Astrocyte (in vitro differentiated cells and primary cell): ENCODE results near the gene CYP2F1. TPM values are rescaled to one million over a fixed set of nuclear protein-coding genes. Genes with fewer than 3 reads are reported as not detected.
"Not testable (repeated sequence)": the region's sequence is repeated elsewhere in the genome, so short reads cannot be mapped to it uniquely, and the experiment has no call there.

ENCODE experiments used
- DNase-seq: peaks from one replicate; pipeline ENCODE4 v3.0.0-alpha.2; 2010; ENCODE audit warnings: low read depth
- FAIRE-seq: peaks from 2 replicates; lab custom pipeline; 2011; peaks lifted over from hg19 to GRCh38; lab: Jason Lieb, UNC
- H2AFZ ChIP-seq: 2 replicates; pipeline ENCODE4 v1.6.0; 2012; ENCODE audit warnings: low read depth, low read length, inconsistent platforms
- H3K27ac ChIP-seq: 2 replicates; pipeline ENCODE4 v1.5.1; 2011; ENCODE audit warnings: low read depth, low read length, inconsistent platforms
- H3K27me3 ChIP-seq: 2 replicates; pipeline ENCODE4 v1.6.0; 2011; ENCODE audit warnings: low read length, inconsistent platforms; ENCODE audit not compliant: insufficient read depth
- H3K36me3 ChIP-seq: 2 replicates; pipeline ENCODE4 v1.5.1; 2011; ENCODE audit warnings: low read length, inconsistent platforms; ENCODE audit not compliant: insufficient read depth
- H3K4me1 ChIP-seq: 2 replicates; pipeline ENCODE4 v1.5.1; 2011; ENCODE audit warnings: low read length, inconsistent platforms; ENCODE audit not compliant: insufficient read depth
- H3K4me2 ChIP-seq: 2 replicates; pipeline ENCODE4 v1.6.0; 2012; ENCODE audit warnings: low read length, inconsistent platforms
- H3K4me3 ChIP-seq: 2 replicates; pipeline ENCODE4 v1.5.1; 2011; ENCODE audit warnings: low read depth, mild to moderate bottlenecking, low read length, inconsistent platforms; ENCODE audit not compliant: insufficient read depth
- H3K79me2 ChIP-seq: 2 replicates; pipeline ENCODE4 v1.6.0; 2012; ENCODE audit warnings: mild to moderate bottlenecking, low read length, inconsistent platforms; ENCODE audit not compliant: insufficient read depth
- H3K9ac ChIP-seq: 2 replicates; pipeline ENCODE4 v1.6.0; 2012; ENCODE audit warnings: mild to moderate bottlenecking, low read length, inconsistent platforms
- H3K9me3 ChIP-seq: 2 replicates; pipeline ENCODE4 v1.5.1; 2012; ENCODE audit warnings: low read depth, mild to moderate bottlenecking, low read length, inconsistent platforms; ENCODE audit not compliant: insufficient read depth
- H4K20me1 ChIP-seq: 2 replicates; pipeline ENCODE4 v1.6.0; 2012; ENCODE audit warnings: low read length, inconsistent platforms; ENCODE audit not compliant: insufficient read depth
- H3K27ac Mint-ChIP-seq: one replicate; pipeline ENCODE4 v1.8.0; 2021; ENCODE audit warnings: mild to moderate bottlenecking, mixed read lengths; ENCODE audit not compliant: unreplicated experiment
- H3K27me3 Mint-ChIP-seq: one replicate; pipeline ENCODE4 v1.8.0; 2021; ENCODE audit warnings: low read depth, mixed read lengths; ENCODE audit not compliant: unreplicated experiment
- H3K36me3 Mint-ChIP-seq: one replicate; pipeline ENCODE4 v1.8.0; 2021; ENCODE audit warnings: low read depth, mixed read lengths; ENCODE audit not compliant: unreplicated experiment
- H3K4me1 Mint-ChIP-seq: one replicate; pipeline ENCODE4 v1.8.0; 2021; ENCODE audit warnings: low read depth, mixed read lengths; ENCODE audit not compliant: unreplicated experiment
- H3K4me3 Mint-ChIP-seq: one replicate; pipeline ENCODE4 v1.8.0; 2021; ENCODE audit warnings: mild to moderate bottlenecking, moderate library complexity, mixed read lengths; ENCODE audit not compliant: unreplicated experiment
- H3K9me3 Mint-ChIP-seq: one replicate; pipeline ENCODE4 v1.8.0; 2021; ENCODE audit warnings: mild to moderate bottlenecking, mixed read lengths; ENCODE audit not compliant: unreplicated experiment
- EZH2 ChIP-seq: IDR thresholded peaks from 2 replicates; pipeline ENCODE4 v1.6.1; 2012; ENCODE audit warnings: mild to moderate bottlenecking, low read length, inconsistent platforms; ENCODE audit not compliant: insufficient read depth
- total RNA-seq: library from RNA; stranded (reverse); gene quantifications from 2 replicates; pipeline ENCODE4 v1.2.1, GENCODE V29; 2021
- TF ChIP-seq, protein P1 (sequence below): IDR thresholded peaks from 2 replicates; pipeline ENCODE4 v1.5.1; 2011; ENCODE audit warnings: low read depth, mild to moderate bottlenecking, inconsistent platforms, low read length, moderate library complexity; ENCODE audit not compliant: insufficient read depth

The CYP2F1 gene
- total RNA-seq, 1 donor from 2014 or later: not detected

GRCh38 chr19:41112728-41113290 is 1.4 kb upstream of the CYP2F1 start:
- Histone ChIP-seq H3K27ac (no peak overlapping the region), H4K20me1 (no peaks in the 10 kb centered on the region), H3K4me3 (no peak overlapping the region), H3K4me2 (no peak overlapping the region), H3K27me3 (no peaks in the 10 kb centered on the region), H3K36me3 (no peaks in the 10 kb centered on the region), H2AFZ (no peak overlapping the region), H3K9me3 (no peaks in the 10 kb centered on the region), H3K79me2 (no peaks in the 10 kb centered on the region), H3K4me1 (no peaks in the 10 kb centered on the region), H3K9ac (no peak overlapping the region)
- peaks cover 39% of the 10 kb centered on the region for H3K27me3 Mint-ChIP-seq
- H3K4me3 Mint-ChIP-seq: no peak overlapping the region
- FAIRE-seq (no peak), DNase-seq (no peak)
- TF ChIP-seq, protein P1, sequence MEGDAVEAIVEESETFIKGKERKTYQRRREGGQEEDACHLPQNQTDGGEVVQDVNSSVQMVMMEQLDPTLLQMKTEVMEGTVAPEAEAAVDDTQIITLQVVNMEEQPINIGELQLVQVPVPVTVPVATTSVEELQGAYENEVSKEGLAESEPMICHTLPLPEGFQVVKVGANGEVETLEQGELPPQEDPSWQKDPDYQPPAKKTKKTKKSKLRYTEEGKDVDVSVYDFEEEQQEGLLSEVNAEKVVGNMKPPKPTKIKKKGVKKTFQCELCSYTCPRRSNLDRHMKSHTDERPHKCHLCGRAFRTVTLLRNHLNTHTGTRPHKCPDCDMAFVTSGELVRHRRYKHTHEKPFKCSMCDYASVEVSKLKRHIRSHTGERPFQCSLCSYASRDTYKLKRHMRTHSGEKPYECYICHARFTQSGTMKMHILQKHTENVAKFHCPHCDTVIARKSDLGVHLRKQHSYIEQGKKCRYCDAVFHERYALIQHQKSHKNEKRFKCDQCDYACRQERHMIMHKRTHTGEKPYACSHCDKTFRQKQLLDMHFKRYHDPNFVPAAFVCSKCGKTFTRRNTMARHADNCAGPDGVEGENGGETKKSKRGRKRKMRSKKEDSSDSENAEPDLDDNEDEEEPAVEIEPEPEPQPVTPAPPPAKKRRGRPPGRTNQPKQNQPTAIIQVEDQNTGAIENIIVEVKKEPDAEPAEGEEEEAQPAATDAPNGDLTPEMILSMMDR: no peak
- TF ChIP-seq EZH2: no peak
- H3K9me3 Mint-ChIP-seq: peaks cover 9% of the 10 kb centered on the region
- H3K27ac Mint-ChIP-seq: no peak overlapping the region
- H3K4me1 Mint-ChIP-seq: no peaks in the 10 kb centered on the region
- peaks cover 1% of the 10 kb centered on the region for H3K36me3 Mint-ChIP-seq

GRCh38 chr19:41116261-41116660 is 2.0 kb downstream of the CYP2F1 start:
- Histone ChIP-seq H3K9ac (no peak overlapping the region), H3K9me3 (no peaks in the 10 kb centered on the region), H3K36me3 (no peaks in the 10 kb centered on the region), H3K4me1 (no peaks in the 10 kb centered on the region), H2AFZ (no peak overlapping the region), H4K20me1 (no peaks in the 10 kb centered on the region), H3K27me3 (no peaks in the 10 kb centered on the region), H3K4me3 (no peak overlapping the region), H3K79me2 (no peaks in the 10 kb centered on the region), H3K4me2 (no peak overlapping the region), H3K27ac (no peak overlapping the region)
- TF ChIP-seq, protein P1: no peak
- TF ChIP-seq EZH2: no peak
- H3K4me1 Mint-ChIP-seq: no peaks in the 10 kb centered on the region
- peaks cover 4% of the 10 kb centered on the region for H3K36me3 Mint-ChIP-seq
- DNase-seq (no peak), FAIRE-seq (no peak)
- peaks cover 44% of the 10 kb centered on the region for H3K27me3 Mint-ChIP-seq
- no peak overlapping the region for H3K4me3 Mint-ChIP-seq
- H3K9me3 Mint-ChIP-seq: peaks cover 9% of the 10 kb centered on the region
- H3K27ac Mint-ChIP-seq: no peak overlapping the region

DNA sequence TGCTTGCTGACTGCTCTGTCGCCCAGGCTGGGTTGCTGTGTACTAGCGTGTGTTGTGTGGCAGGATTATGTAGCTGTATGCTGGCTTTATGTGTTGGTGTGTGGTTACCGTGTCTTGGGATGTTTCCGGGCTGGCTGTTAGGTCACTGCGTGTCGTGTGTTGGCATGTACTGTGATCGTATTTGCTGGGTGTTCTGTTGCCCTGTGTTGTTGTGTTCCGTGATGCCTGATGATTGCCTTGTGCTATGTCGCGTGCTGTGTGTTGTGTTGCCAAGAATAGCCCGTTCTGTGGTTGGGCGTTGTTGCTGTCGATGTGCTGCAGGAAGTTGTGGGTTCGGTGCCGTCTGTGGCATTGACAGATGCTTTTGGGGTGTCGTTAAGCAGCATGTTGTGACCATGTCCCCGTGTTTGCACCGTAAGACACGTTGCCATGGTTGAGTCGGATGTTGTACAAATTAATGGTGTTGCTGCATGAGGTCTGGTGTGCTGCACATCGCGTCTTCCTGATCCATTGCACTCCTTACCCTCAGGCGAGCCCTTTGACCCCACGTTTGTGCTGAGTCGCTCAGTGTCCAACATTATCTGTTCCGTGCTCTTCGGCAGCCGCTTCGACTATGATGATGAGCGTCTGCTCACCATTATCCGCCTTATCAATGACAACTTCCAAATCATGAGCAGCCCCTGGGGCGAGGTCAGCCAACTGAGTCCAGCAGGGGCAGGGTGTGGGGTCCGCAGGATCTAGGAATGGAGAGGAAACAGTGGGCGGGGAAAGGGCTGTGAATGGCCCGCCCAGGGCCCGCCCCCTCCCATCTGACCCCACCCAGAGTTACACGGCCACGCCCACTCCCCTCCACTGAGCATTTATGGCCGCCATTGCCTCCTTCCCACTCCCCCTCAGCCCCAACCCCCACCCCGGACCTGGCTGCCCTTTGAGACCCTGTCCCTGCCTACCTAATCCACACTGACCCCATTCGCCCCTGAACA is 7.0 kb downstream of the CYP2F1 start:
- not testable (repeated sequence) for H3K9me3 ChIP-seq, H3K4me2 ChIP-seq, H3K4me3 ChIP-seq, H3K4me1 ChIP-seq, H3K36me3 Mint-ChIP-seq, H2AFZ ChIP-seq, H3K27ac ChIP-seq, DNase-seq, H3K4me1 Mint-ChIP-seq, FAIRE-seq, H3K4me3 Mint-ChIP-seq, H3K9ac ChIP-seq, H3K36me3 ChIP-seq, H4K20me1 ChIP-seq, H3K79me2 ChIP-seq, H3K9me3 Mint-ChIP-seq, H3K27ac Mint-ChIP-seq, H3K27me3 ChIP-seq
- H3K27me3 Mint-ChIP-seq: peaks cover 22% of the 10 kb centered on the region

DNA sequence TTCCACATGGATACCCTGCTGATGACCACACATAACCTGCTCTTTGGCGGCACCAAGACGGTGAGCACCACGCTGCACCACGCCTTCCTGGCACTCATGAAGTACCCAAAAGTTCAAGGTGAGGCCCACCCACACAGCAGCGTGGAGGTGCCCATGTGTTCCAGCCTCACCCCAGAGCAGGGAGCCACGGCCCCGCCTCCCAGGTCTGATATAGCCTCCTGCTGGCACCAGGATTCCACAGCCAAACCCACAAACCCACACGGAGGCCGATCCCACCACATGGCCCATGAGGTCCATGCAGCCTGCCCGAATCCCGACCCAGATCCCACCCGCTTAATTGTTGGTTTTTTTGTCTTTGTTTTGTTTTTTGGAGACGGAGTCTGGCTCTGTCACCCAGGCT is 8.6 kb downstream of the CYP2F1 start:
- DNase-seq, FAIRE-seq, H3K9me3 ChIP-seq: not testable (repeated sequence)

More for the DNA sequence above, 8.6 kb downstream of the CYP2F1 start:
- H2AFZ ChIP-seq, H3K27me3 ChIP-seq, H3K4me3 ChIP-seq, H3K4me1 ChIP-seq, H3K9me3 Mint-ChIP-seq, H3K4me2 ChIP-seq, H3K9ac ChIP-seq, H3K27ac Mint-ChIP-seq, H3K27ac ChIP-seq, H3K4me1 Mint-ChIP-seq, H3K79me2 ChIP-seq, H4K20me1 ChIP-seq, H3K36me3 Mint-ChIP-seq, H3K36me3 ChIP-seq, H3K4me3 Mint-ChIP-seq: not testable (repeated sequence)
- H3K27me3 Mint-ChIP-seq: peaks cover 16% of the 10 kb centered on the region
